ENCODE data around the gene FOXN3.

DNA sequence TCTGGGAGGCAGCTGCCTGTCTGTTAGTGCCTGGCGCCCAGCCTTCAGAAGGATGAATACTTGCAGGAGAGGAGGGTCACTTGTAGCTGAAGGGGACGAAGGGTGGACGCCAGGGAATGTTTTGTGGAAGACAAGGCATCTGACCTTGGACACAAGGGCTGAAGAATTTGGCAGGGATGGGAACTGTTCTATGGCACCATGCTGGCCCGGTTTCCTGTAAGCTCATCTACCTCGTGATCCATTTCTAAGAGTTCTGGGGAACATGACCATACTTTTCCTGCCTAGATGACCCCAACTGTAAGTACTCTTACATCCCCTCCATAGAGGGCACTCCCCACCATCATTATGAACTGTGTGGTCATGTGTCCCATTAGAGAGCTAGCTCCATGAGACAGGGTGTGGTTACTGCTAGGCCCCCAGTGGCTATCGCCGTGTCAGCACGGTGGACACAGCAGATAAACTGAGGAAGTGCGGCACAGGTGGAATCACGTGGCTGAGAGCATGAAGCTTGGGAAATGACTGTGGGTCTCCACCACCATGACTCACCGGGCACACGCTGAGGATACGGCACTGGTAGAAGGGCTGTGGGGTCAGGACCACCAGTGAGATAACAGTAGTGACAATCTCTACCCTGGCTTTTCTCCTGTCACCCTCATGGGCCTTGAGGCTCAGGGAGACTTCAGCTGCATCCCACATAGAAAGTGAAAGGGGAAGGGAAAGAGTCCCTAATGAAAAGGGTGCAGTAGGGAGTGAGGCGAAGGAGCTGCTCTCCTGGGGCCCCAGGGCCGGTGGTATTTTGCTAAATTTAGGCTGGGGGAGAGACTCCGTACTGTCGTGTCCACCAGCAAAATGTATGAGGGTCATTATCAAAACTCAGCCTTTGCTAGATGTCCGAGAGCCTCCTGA is 252.6 kb downstream of the FOXN3 start:
- TF ChIP-seq CTCF (IDR thresholded peaks at IDR 0.05) = no peak
- no peak for TF ChIP-seq POLR2A (IDR thresholded peaks at IDR 0.05)
